ENCODE measurements around the gene GREM1. TPM values are rescaled to one million over a fixed set of nuclear protein-coding genes. Genes with fewer than 3 reads are reported as not detected.

The GREM1 gene
- 1,235 TPM for polyA plus RNA-seq (2013, experiment 1 of 2; ENCODE audit: insufficient read length)
- polyA plus RNA-seq (2013, experiment 2 of 2; ENCODE audit: insufficient read length) = 1,349 TPM

DNA sequence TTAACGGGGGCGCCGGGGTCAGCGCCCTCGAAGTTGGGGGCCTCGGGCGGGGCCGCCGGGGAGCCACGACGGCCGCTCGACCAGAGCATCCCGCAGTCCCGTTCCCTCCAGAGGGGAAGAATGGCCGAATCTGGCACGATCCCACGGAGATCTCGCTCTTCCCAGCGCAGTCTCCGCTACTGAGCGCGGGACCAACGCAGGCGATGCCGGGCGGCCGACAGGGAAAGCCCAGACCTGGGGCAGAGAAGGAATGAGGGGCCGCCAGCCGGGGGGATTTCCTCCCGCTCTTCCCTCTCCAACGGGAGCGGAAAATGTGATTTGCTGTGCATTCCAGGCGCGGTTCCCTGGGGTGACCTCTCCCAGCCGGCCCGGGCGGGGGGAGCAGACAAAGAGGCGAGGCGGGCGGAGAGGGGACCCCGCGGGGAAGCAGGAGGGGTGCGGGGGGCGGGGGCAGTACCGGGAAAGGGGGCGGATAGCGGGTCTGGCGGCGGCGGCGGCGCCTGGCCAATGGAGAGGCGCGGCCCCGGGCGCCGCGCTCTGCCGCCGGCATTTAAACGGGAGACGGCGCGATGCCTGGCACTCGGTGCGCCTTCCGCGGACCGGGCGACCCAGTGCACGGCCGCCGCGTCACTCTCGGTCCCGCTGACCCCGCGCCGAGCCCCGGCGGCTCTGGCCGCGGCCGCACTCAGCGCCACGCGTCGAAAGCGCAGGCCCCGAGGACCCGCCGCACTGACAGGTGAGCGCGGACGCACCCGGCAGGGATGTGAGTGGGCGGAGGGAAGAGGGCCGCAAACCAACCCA is at the start of gene GREM1:
TSS of gene GREM1 (plus strand) at position 579 of the 801 bp plus-strand sequence. CDS start 12,687 bp downstream, outside the sequence.
- peak; percentile 87 for DNase-seq

DNA sequence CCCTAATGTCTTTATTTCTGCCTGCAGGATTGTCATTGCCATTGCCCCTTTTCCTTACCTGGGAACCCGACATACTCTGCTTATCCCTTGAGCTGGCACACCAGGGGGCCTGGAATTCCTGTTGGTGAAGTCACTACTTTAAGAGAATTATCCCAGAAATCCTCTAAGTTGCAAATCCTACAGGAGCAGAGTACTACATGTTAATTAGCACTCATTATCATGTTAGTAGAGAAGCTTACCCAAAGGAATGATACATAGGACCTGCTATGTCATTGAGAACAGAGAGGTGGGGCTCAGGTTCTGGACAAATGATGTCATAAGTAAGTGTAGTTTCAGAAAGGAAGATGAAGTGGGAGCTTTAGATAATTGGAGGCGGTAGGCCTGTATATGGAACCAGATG is 48.9 kb upstream of the GREM1 start:
- DNase-seq = peak; percentile 61

DNA sequence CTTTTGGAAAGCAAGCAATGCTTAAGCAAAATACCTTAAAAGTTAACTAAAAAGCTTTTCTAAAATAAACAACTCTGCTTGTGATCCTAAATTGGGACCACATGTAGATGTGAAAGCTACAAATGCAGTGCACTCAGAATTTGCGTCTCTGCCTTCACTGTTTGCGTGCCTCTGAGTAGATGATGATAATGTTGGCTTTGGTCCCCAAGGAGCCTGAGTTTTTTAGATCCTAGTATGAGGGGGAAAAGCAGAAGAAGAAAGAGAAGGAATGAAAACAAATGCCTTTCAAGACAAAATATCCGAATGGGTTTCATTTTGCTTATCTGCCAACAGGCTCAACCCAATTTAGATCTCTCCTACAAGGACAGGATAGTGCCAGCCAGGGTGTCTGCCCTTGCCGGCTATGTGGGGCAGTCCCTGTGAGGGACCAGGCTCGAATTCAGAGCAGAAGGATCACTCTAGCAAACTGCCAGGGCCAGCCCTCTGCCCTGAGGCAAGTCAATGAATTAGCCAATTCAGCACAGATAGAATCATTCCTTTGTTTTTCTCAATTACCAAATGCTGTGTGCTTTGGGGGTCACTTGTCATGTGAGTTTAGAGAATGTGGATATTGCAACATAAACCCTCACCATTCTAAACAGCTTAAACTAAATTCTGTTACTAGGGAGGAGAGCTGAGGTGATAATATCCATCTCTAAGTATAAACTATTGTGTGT is 47.8 kb upstream of the GREM1 start:
- DNase-seq = peak; percentile 90

DNA sequence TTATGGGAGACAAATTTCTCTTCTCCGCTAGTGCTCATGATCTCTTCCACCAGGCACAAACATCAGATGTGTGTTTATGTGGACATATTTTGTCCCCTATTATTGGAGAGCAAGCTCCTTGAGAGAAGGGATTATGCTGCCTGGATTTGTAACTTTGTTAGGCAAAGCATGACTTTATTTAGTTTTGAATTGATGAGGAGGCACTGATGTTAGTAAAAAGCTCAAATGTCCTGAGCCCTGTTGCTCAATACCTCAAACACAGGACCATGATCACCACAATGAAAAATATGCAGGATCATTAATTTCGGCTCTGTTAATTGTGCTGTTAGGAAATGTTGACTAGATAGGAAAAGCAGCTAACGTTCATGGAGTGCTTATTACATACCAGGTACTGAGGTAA is 47.2 kb upstream of the GREM1 start:
- DNase-seq = no peak

DNA sequence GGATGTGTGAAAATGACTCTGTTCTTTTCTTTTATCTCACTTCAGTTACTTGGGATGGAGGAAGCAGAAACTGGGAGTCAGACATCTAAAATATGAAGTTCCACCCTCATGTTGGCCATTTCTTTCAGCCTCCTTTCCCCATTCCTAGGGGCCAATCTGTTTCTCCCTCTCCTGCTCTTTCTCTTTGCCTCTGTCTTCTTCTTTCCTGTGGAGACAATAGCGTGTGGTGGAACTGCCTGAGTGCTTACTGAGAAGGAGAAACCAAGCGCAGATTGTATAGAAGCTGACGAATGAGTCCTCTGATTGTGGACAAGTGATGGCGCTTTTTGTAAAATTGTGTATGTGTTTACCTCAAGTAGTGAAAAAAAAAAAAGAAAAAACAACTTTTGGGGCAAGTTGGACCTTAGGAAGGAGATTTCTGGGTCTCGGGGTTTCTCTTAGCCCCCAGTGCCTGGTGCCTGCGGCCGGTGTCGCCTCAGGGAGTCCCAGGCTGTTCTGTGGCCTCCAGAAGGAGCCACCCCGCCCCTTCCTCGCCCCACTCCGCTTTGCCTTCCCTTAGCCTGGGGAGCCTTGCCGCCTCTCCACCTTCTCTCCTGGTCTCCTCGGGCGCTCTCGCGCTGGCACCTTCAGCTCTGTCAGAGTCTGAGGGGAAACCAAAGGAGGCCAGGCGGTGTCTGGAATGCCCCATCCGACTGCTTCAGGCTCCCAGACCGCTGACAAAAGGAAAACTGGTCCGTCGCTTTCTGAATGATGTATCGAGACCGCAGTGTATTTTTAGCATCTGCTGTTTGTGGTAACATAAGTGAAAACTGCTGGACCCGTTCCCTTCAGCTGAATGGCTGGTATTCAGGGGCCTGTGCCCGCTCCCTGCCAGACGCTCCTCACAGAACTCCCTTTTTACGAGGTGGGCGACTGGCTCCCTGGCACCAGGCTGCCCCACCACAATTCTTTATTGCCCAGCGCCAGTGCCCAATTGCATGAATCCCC is 46.2 kb upstream of the GREM1 start:
- DNase-seq = peak; percentile 93

DNA sequence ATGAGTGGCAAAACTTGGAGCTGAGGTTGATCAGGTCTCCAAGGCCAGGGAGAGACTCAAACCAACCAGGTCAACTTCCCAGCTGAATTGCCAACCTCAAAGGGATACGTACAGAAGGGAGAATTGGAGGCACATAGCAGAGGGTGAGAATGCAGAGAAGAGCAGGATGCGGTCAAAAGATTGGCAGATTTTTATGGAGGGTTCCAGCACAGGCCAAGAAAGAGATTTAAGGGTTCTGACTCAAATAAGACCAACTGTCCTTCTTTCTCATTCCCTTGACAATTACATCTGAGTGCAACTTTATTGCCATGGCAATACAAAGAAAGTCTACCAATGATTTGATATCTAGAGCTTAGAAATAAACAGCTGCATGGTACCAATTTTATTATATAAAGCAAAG is 43.1 kb upstream of the GREM1 start:
- no peak for DNase-seq

DNA sequence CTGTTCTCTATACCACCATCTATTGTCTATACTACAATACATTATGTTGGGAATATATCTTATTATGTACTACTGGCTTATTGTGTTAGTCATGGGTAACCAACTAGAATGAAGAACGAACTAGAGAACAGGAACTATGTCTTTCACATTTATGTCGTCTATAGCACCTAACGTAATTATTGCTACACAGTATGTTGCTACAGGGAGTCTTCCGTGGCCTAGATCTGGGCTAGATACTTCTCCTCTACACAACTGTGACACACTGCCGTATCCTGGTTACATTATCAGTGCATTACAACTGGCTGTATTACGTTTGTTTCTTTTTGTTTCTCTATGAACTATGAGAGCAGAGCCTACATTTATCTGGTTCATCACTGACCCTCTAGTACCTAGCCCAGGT is 42.3 kb upstream of the GREM1 start:
- no peak for DNase-seq

DNA sequence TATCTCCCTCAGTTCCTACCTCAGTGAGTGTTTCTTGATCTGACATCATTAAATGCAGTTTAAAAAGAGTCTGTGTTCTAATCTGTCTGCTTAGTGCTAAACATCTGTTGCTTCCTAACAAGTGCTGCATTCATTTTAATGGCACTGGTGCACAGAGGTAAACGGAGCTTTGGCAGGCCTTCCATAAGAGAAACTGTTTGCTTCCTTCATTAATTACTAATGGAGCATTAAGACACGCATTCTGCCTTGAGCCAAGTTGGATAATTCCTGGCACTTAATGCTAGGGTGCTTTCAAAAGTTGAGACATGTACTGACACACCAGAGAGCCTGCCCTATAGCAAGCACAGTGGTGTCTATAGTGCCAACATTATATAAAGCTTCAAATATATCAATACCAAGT is 41.6 kb upstream of the GREM1 start:
- DNase-seq = no peak

DNA sequence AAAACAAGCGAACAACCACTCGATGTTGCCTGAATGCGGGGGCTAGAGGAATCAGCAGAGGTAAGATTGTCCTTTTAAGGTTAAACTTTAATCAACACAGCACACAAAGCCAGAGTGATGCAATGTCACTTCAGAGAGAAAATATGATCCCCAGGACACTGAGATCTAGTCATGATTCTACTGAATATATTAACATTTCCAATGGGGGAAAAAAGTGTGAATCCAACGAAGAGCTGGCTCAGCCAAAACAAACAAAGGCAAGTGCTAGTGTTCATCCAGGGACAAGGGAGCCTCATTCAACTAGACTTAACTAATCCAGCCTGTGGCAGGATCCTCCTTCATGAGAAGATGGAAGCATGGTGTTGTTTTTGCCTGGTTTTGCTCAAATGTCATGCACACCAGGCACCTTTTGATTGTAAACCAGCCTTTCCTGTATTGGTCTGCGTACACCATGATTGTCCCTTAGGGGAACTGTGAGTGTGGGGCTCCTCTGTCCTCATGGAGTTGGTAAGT is 40.5 kb upstream of the GREM1 start:
- peak; percentile 75 for DNase-seq

DNA sequence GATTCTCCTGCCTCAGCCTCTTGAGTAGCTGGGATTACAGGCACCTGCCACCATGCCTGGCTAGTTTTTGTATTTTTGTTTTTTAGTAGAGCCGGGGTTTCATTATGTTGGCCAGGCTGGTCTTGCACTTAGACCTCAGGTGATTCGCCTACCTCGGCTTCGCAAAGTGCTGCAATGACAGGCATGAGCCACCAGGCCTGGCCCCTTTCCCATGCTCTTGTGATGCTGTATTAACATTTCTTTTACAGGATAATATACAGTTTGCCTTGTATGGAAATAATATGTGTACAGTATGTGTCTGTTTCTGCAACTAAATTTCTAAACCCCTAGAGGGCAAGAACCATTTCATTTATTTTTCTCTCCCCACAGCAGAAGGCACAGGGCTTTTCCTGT is 38.5 kb upstream of the GREM1 start:
- DNase-seq = no peak

DNA sequence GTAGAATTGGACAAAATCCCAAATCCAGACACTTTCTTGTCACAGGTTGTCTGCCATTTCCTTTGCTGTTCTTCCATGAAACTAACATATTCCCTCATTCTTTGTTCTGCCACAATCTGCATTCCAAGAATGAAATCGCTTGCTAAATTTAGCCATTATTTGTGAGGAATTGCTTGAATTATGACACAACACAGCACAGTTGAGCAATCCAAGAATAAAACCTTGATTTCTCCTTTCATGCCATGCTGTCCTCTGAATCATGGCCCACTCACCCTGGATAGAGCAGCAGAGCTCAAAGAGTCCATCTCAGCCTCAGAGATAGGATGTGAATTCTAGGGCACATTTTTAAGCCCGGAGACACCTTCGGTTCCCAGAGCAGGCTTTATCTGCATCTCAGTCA is 35.2 kb upstream of the GREM1 start:
- DNase-seq = peak; percentile 97

DNA sequence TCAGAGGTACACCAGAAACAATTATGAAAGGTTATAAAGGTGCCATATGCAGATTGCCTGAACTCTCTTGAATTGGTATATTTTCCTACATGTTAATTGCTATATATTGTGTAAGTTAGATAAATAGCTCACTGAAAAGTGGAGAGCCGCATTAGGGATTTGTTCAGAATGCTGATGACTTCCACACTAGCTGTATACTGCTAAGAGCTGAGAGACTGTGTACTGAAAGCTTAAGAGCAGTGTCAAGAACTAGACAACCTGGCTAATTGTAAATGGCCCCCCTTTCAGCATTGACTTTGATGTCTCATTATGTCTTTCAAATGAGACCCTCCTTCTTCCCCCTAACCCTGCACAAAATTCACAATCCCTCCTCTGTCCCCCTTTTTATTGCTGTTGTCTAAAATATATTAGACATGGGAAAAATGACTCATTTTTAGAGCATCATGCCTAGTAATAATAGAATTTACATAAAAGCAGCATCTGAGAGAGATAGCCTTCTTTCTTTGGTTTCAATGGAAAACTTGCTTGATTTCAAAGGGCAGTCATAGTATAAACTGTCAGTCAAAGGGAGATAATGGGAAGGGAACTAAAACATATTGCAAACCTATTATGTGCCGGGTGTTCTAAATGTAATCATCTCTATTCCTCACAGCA is 34.7 kb upstream of the GREM1 start:
- DNase-seq = no peak

DNA sequence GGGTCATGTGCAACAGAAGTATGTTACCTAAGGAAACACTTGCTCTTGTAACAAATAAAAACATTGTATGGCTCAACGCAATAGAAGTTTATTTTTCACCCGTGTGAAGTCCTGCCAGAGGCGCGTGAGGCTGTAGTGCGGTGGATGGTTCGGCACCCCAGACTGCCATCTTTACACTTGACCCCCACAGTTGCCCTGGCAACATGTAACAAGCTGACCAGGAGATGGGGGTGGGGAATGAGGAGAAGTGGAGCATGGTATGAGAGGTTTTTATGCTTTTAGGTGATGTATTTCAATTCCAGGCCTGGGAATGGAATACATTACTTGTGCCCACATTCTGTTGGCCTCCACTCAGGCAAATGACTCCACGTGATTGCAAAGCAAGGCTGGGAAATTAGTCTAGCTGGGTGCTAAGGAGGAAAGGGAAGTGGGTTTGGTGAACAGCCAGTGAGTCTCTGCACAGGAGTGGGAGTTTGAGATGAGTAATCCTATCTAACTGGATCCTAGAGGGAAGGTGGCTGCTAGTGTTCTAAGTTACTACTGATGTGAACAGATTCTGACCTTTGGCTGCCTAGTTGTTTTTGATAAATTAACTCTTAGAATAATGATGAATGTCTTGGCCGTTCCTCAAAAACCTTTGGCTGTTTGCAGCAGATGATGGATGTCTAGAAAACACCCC is 33.8 kb upstream of the GREM1 start:
- DNase-seq = peak; percentile 94

DNA sequence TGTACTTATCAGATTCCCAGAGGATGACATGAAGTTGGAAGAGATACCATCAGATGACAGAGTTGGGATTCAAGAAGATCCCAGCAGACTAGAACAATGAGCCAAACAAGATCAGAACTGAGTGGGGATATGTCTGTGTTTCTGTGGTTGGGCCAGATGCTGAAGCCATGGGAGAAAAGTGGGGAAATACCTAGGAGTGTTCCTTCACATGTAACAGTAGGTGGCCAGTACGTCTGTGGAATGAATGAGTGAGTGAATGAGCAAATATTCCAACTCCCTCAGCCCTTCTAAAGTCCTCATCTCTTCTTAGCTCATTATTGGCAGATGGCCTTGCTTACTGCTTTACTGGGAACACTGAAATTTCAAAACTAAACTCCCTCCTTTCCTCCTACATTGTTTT is 32.2 kb upstream of the GREM1 start:
- DNase-seq = peak; percentile 68

DNA sequence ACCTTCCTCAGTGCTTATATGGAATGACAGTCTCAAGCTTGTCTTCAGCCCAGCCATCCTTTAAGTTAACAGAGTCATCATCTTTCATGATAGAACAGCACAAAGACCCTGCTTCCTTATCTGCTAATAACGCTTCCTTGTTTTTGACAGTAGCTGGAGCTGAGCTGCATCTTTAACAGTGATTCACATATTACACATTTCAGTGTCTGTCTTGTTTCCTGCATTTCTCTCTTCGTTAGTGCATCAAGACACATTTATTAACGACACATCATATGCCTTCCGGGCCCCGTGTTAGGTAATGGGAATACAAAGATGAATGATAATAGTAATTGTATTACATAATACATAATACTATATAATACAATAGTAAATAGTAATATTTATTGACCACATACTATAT is 30.2 kb upstream of the GREM1 start:
- peak; percentile 88 for DNase-seq

DNA sequence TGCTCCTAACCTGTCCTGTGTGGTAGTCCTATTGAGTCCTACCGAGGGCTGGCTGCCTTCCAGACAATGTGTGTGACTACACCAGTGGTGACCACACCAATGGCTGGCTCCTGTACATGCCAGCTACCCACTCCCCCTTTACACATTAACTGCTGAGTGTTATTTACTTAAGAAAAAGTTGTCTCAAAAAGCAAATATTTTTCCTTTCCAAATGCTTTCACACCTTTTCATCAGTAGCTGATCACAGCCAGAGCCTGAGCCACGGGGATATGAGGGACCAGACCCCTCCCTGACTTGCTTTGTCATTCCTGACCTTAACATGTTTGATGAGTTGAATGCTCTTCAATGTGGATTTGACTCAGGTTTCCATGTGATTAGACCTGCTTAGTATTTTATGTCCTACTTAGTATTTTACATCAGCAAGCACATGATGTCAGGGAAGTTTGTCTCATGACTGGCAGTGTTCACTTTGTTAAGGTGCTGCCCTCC is 29.6 kb upstream of the GREM1 start:
- DNase-seq = peak; percentile 81

DNA sequence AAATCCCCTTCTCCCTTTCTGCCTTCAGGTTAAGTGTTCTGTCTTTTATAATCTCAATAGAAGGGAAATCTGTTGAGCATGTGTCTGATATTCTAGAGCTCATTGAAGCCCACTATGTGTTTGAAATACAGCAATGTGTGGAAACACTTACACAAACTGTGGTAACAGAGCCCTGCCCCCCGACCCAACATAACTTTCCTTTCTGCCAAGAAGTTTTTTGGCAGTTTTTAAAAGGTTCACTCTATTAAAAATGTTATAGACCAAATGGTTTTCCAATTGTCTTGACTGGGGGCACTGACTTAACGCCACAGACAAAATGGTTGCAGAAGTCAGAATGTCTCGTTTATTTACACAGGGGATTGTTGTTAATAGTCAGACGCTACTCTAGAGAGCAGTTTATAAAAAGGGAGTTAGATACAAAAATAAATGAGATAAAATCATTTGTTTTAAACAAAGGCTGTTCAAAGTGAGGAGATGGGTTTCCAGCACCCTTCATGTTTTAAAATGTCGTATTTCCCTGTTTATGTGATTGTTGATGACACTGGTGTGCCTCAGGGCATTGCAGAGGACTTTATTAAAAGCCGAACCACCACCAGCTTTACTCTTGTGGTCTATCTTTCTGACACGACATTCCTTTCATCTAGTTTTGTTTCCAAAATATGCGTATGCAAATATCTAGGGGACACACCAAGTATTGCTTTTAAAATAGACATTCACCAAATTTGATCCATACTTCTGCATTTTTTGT is 26.7 kb upstream of the GREM1 start:
- DNase-seq = no peak

DNA sequence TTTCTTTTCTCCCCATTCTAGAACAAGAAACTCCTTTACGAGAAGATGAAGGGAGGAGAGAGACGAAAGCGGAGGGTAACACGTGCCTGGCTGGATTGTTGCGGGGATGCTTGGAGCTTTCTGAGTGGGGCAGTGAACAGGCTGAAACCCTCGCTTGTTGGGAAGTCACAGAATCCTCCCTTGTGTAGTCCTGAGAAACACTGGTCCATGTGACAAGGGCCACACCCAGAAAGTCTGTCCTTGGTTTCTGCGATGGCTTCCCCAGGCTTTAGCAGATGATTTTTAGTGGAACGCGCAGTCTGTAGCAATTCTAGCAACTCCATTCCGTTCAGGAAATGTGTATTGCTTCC is 26.1 kb upstream of the GREM1 start:
- DNase-seq = no peak

DNA sequence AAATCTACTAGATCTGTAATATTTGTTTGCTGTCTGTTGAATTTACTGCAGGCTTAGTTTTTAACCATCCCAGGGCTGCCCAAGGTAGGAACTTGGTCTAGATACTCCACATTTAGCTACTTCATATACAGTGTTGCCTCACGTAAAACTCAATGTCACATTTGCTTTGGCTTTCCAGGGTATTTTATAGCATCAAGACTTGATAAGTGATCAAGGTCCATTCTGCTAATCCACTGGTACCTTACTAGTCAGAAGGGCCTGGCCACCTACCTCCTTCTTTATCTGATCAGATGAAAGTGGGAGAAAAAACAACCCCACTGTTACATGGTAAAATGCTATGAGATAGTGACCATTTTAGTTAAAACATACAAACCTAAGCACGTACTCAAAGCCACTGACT is 25.5 kb upstream of the GREM1 start:
- no peak for DNase-seq

DNA sequence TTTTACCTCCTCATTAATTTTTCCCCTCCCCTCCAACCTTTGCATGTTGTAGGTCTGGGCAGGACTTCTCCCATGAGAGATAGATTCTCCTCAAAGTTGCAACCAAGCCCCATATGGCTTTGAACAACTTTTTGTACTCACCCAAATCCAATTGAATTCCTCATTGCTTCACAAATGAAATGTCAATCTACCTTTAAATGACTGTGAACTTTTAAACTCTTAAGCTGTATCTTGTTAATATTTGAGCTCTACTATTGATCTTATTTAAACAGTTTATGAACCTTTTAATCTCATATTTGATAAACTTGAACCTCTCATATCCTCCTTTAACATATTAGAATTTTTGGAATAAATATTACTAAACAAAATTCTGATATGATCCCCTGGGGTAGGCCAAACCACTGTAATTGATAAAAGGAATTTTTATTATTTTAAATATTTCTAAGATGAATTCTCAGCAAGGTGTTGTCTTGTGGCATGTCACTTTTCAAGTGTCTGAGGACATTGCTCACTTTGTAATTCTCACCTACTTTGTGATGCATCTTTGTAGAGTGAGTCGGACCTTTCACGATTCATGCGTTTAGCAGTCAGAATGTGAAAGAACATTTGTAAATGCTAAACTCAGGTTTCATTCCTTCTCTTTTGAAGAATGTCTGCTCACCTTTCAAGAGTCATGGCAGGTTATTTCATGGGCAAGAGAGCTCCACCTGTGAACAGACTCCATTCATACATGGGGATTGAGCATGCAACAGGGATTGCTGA is 23.4 kb upstream of the GREM1 start:
- DNase-seq = no peak
